Trophoblast cell (in vitro differentiated cells and primary cell): ENCODE results near the gene NPW.

Experiments
- DNase-seq, 2 donors: peaks; one replicate each; pipeline ENCODE4 v3.0.0-alpha.2; 2016
- H2AFZ ChIP-seq: 2 replicates; pipeline ENCODE4 v1.6.1; 2013; ENCODE audit warnings: low read length, moderate library complexity, mild to moderate bottlenecking; ENCODE audit not compliant: insufficient read depth, poor library complexity
- H2AK5ac ChIP-seq: 2 replicates; pipeline ENCODE4 v1.6.1; 2013; ENCODE audit warnings: mild to moderate bottlenecking, low read length
- H2BK120ac ChIP-seq: 2 replicates; pipeline ENCODE4 v1.6.1; 2013; ENCODE audit warnings: low read length, mild to moderate bottlenecking, moderate library complexity; ENCODE audit not compliant: insufficient read depth, poor library complexity
- H2BK12ac ChIP-seq: 2 replicates; pipeline ENCODE4 v1.6.1; 2013; ENCODE audit warnings: mild to moderate bottlenecking, low read length, moderate library complexity
- H2BK5ac ChIP-seq: 2 replicates; pipeline ENCODE4 v1.6.1; 2013; ENCODE audit warnings: low read length, low read depth, moderate library complexity, mild to moderate bottlenecking; ENCODE audit not compliant: poor library complexity
- H3K14ac ChIP-seq: 2 replicates; pipeline ENCODE4 v1.6.1; 2013; ENCODE audit warnings: mild to moderate bottlenecking, low read length
- H3K18ac ChIP-seq: 2 replicates; pipeline ENCODE4 v1.6.1; 2013; ENCODE audit warnings: mild to moderate bottlenecking, low read length
- H3K23ac ChIP-seq: 2 replicates; pipeline ENCODE4 v1.6.1; 2013; ENCODE audit warnings: low read length
- H3K27ac ChIP-seq: 2 replicates; pipeline ENCODE4 v1.5.1; 2013; ENCODE audit warnings: low read depth, mild to moderate bottlenecking, inconsistent platforms, low read length, moderate library complexity
- H3K27me3 ChIP-seq: 2 replicates; pipeline ENCODE4 v1.6.1; 2013; ENCODE audit warnings: inconsistent platforms, mild to moderate bottlenecking, low read length, moderate library complexity; ENCODE audit not compliant: insufficient read depth
- H3K36me3 ChIP-seq, 2 experiments: 1 replicate in 1 of 2; 2 replicates in 1 of 2; pipeline ENCODE4 v1.6.1; 2013; ENCODE audit warnings: low read length in 2 of 2, mild to moderate bottlenecking in 2 of 2, moderate library complexity in 1 of 2; ENCODE audit not compliant: insufficient read depth in 2 of 2, control insufficient read depth in 1 of 2
- H3K4ac ChIP-seq: 2 replicates; pipeline ENCODE4 v1.6.1; 2013; ENCODE audit warnings: low read depth, mild to moderate bottlenecking, low read length, moderate library complexity
- H3K4me1 ChIP-seq, 2 experiments: 1 replicate in 1 of 2; 2 replicates in 1 of 2; pipeline ENCODE4 v1.6.1; 2013; ENCODE audit warnings: low read length in 2 of 2, mild to moderate bottlenecking in 2 of 2, moderate library complexity in 1 of 2; ENCODE audit not compliant: insufficient read depth in 2 of 2, control insufficient read depth in 1 of 2
- H3K4me2 ChIP-seq: 2 replicates; pipeline ENCODE4 v1.6.1; 2013; ENCODE audit warnings: inconsistent platforms, mild to moderate bottlenecking, low read length, moderate library complexity
- H3K4me3 ChIP-seq: 2 replicates; pipeline ENCODE4 v1.5.1; 2013; ENCODE audit warnings: mild to moderate bottlenecking, low read depth, low read length, inconsistent platforms
- H3K79me1 ChIP-seq: one replicate; pipeline ENCODE4 v1.6.1; 2013; ENCODE audit warnings: low read length
- H3K79me2 ChIP-seq: 2 replicates; pipeline ENCODE4 v1.6.1; 2013; ENCODE audit warnings: low read length, mild to moderate bottlenecking; ENCODE audit not compliant: control insufficient read depth, insufficient read depth, poor library complexity
- H3K9ac ChIP-seq: 2 replicates; pipeline ENCODE4 v1.6.1; 2013; ENCODE audit warnings: mild to moderate bottlenecking, low read length
- H3K9me3 ChIP-seq: 2 replicates; pipeline ENCODE4 v1.6.1; 2013; ENCODE audit warnings: low read depth, mild to moderate bottlenecking, control low read depth, inconsistent platforms, low read length; ENCODE audit not compliant: insufficient read depth
- H4K12ac ChIP-seq: 2 replicates; pipeline ENCODE4 v1.6.1; 2013; ENCODE audit warnings: low read depth, mild to moderate bottlenecking, low read length, moderate library complexity
- H4K8ac ChIP-seq: 2 replicates; pipeline ENCODE4 v1.6.1; 2013; ENCODE audit warnings: low read depth, mild to moderate bottlenecking, low read length, moderate library complexity
- H4K91ac ChIP-seq: one replicate; pipeline ENCODE4 v1.6.1; 2013; ENCODE audit warnings: low read depth, mild to moderate bottlenecking, low read length, moderate library complexity
- WGBS: extraction: QIAGEN DNeasy Blood & Tissue Kit; methylation state at CpG from one replicate; pipeline ENCODE4 v1.1.7; 2013; ENCODE audit warnings: missing lambda C conversion rate; ENCODE audit not compliant: insufficient read length, insufficient coverage; ENCODE audit errors: extremely low coverage; 5-methylcytosine and 5-hydroxymethylcytosine counted together

The NPW gene

DNA sequence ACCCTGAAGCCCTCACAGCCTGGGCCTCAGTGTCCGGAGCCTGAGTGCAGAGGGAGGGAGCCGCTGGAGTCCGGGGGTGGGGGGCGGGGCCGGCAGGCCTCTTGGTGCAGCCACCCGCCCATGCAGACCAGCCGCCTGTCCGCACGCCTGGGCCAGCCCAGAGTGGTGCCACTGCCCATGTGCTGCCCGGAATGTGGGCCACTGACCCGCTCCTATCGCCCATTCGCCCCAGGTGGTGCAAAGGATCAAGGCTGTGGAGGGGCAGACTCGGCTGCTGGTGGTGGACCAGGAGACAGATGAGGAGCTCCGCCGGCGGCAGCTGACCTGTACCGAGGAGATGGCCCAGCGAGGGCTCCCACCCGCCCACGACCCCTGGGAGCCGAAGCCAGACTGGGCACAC, 9.8 kb downstream of the NPW start:
- H3K27me3 ChIP-seq: no peaks in the 10 kb centered on the region
- peaks cover 3% of the 10 kb centered on the region for H3K9me3 ChIP-seq
- no peak overlapping the region for H4K91ac ChIP-seq
- no peak overlapping the region for H2BK12ac ChIP-seq
- H3K4me2 ChIP-seq: no peak overlapping the region
- peaks cover 16% of the 10 kb centered on the region for H3K79me1 ChIP-seq
- WGBS: no CpG with 5 or more reads among the region's 22 CpGs
- DNase-seq: no peak
- no peak overlapping the region for H4K12ac ChIP-seq
- H2AK5ac ChIP-seq: no peak overlapping the region
- no peak overlapping the region for H3K23ac ChIP-seq
- peaks cover 23 to 27% of the 10 kb centered on the region in 2 experiments for H3K4me1 ChIP-seq
- H4K8ac ChIP-seq: no peak overlapping the region
- H3K18ac ChIP-seq: no peak overlapping the region
- no peak overlapping the region for H2AFZ ChIP-seq
- H2BK5ac ChIP-seq: no peak overlapping the region
- no peaks in the 10 kb centered on the region for H3K79me2 ChIP-seq
- no peak overlapping the region for H3K4me3 ChIP-seq
- H3K36me3 ChIP-seq: peaks cover 5 to 8% of the 10 kb centered on the region in 2 experiments
- H3K14ac ChIP-seq: no peak overlapping the region
- H3K27ac ChIP-seq: no peak overlapping the region
- no peak overlapping the region for H2BK120ac ChIP-seq
- H3K9ac ChIP-seq: no peak overlapping the region
- no peak overlapping the region for H3K4ac ChIP-seq

- no peak overlapping the region for H2BK5ac ChIP-seq
- DNase-seq: no peak
- H3K14ac ChIP-seq: no peak overlapping the region
- no peak overlapping the region for H4K8ac ChIP-seq
- peaks cover 5 to 8% of the 10 kb centered on the region in 2 experiments for H3K36me3 ChIP-seq
- no peak overlapping the region for H3K18ac ChIP-seq
- no peak overlapping the region for H2BK120ac ChIP-seq
- peaks cover 26 to 32% of the 10 kb centered on the region in 2 experiments for H3K4me1 ChIP-seq
- no peak overlapping the region for H2AK5ac ChIP-seq
- WGBS: no CpG with 5 or more reads among the region's 11 CpGs
- H3K9ac ChIP-seq: no peak overlapping the region
- no peak overlapping the region for H2AFZ ChIP-seq
- H3K27ac ChIP-seq: no peak overlapping the region
- H3K4me3 ChIP-seq: no peak overlapping the region
- no peak overlapping the region for H3K4me2 ChIP-seq
- H3K4ac ChIP-seq: no peak overlapping the region
- peaks cover 3% of the 10 kb centered on the region for H3K9me3 ChIP-seq
- no peaks in the 10 kb centered on the region for H3K27me3 ChIP-seq
- H2BK12ac ChIP-seq: no peak overlapping the region
- no peak overlapping the region for H4K12ac ChIP-seq
- no peak overlapping the region for H3K23ac ChIP-seq
- H3K79me1 ChIP-seq: peaks cover 16% of the 10 kb centered on the region
- H3K79me2 ChIP-seq: no peaks in the 10 kb centered on the region
- H4K91ac ChIP-seq: no peak overlapping the region
Observed at GRCh38 chr16:2030036-2030435, 10.5 kb downstream of the NPW start.

GRCh38 chr16:2031081-2031577, 11.5 kb downstream of the NPW start:
- Histone ChIP-seq H3K79me2 (no peaks in the 10 kb centered on the region), H3K27me3 (no peaks in the 10 kb centered on the region), H3K4me3 (no peak overlapping the region), H3K79me1 (peaks cover 18% of the 10 kb centered on the region), H3K9ac (no peak overlapping the region), H3K36me3 (peaks cover 5 to 8% of the 10 kb centered on the region in 2 experiments), H2BK12ac (no peak overlapping the region), H3K23ac (no peak overlapping the region), H2AK5ac (no peak overlapping the region), H3K27ac (no peak overlapping the region), H3K14ac (no peak overlapping the region), H2BK120ac (no peak overlapping the region), H3K4me2 (no peak overlapping the region), H4K8ac (no peak overlapping the region), H4K12ac (no peak overlapping the region), H2BK5ac (no peak overlapping the region), H2AFZ (no peak overlapping the region), H3K18ac (no peak overlapping the region), H3K9me3 (peaks cover 3% of the 10 kb centered on the region), H3K4ac (no peak overlapping the region), H4K91ac (no peak overlapping the region), H3K4me1 (peaks cover 36 to 41% of the 10 kb centered on the region in 2 experiments)
- no peak for DNase-seq
- WGBS: no CpG with 5 or more reads among the region's 11 CpGs

DNA sequence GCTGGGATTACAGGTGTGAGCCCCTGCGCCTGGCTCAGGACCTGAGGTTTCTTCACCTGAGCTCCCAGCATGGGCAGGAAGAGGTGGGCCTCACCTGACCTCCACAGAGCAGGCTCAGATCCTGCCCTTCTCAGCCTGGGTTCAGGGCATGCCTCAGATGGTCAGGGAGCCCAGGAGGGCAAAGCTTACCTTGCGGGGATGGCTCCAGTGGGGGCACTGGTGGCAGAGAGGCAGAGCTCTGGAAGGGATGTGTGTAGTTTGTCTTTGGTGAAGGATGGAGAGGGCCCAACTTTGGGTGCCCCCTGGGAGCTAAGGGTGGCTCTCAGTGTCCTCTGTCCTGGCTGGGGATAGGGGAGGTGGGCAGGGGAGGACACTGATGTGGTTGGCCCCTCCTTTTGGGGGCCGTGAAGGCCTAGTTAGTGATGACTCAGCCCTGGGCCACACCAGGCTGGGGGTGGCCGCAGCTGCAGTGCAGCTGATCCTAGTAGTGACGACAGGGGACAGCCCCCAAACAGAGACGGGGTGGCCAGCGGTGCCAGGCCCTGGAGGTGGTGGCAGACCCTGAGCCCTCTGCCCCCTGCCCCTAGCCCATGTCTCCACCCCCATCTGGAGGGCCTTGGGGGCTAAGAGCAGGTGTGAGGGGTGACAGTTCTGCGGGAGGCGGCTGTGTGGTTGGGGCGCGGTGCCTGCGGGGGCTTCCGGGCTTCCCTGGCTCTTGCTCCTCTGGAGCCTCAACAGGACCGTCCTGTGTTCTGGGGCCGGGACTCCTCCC, 12.9 kb downstream of the NPW start:
- Histone ChIP-seq H3K27ac (no peak overlapping the region), H3K9me3 (peaks cover 2% of the 10 kb centered on the region), H3K9ac (no peak overlapping the region), H4K91ac (peak overlapping the region; percentile 20), H3K79me2 (no peaks in the 10 kb centered on the region), H3K18ac (no peak overlapping the region), H3K27me3 (no peaks in the 10 kb centered on the region), H2BK12ac (no peak overlapping the region), H3K4me2 (no peak overlapping the region), H4K12ac (no peak overlapping the region), H4K8ac (no peak overlapping the region), H3K4me1 (peaks cover 35 to 36% of the 10 kb centered on the region in 2 experiments), H2AK5ac (peak overlapping the region; percentile 21), H2AFZ (no peak overlapping the region), H3K36me3 (peaks cover 14 to 19% of the 10 kb centered on the region in 2 experiments), H3K4me3 (no peak overlapping the region), H3K23ac (no peak overlapping the region), H3K4ac (no peak overlapping the region), H2BK120ac (peak overlapping the region; percentile 21), H3K79me1 (peaks cover 13% of the 10 kb centered on the region), H3K14ac (peak overlapping the region; percentile 23), H2BK5ac (no peak overlapping the region)
- no CpG with 5 or more reads among the region's 15 CpGs for WGBS
- no peak for DNase-seq
